HepG2 (cell line): ENCODE results near the gene NAA25. TPM values are rescaled to one million over a fixed set of nuclear protein-coding genes. Genes with fewer than 3 reads are reported as not detected.
A peak's percentile ranks its signal among the peaks of the same experiment; 100 is the strongest.

ENCODE experiments used
- ATAD3A ChIP-seq: sonication (generic); formaldehyde crosslinking; IDR thresholded peaks from 2 replicates; pipeline ENCODE4 v1.4.0; 2020; ENCODE audit warnings: missing genetic modification reagents
- IKZF5 ChIP-seq: IDR thresholded peaks from 2 replicates; pipeline ENCODE4 v1.6.1; 2018; ENCODE audit warnings: missing genetic modification reagents, mild to moderate bottlenecking, missing compliant biosample characterization
- JUND ChIP-seq: sonication (generic); formaldehyde crosslinking; IDR thresholded peaks from 2 replicates; pipeline ENCODE4 v1.8.0; 2022; ENCODE audit warnings: mild to moderate bottlenecking, missing genetic modification reagents
- NR2F2 ChIP-seq: IDR thresholded peaks from 2 replicates; pipeline ENCODE4 v1.6.1; 2012; ENCODE audit warnings: low read depth, inconsistent platforms, borderline replicate concordance
- SMAD3 ChIP-seq: sonication (generic); formaldehyde crosslinking; IDR thresholded peaks from 2 replicates; pipeline ENCODE4 v1.4.0; 2020; ENCODE audit warnings: missing genetic modification reagents
- SNAPC5 ChIP-seq: sonication (generic); formaldehyde crosslinking; IDR thresholded peaks from 2 replicates; pipeline ENCODE4 v1.8.1; 2023; ENCODE audit warnings: mild to moderate bottlenecking, missing genetic modification reagents, borderline replicate concordance
- SOX5 ChIP-seq: IDR thresholded peaks from 2 replicates; pipeline ENCODE4 v1.6.1; 2016; ENCODE audit warnings: borderline replicate concordance
- ZBTB14 ChIP-seq: sonication (generic); formaldehyde crosslinking; IDR thresholded peaks from 2 replicates; pipeline ENCODE4 v1.4.0; 2020; ENCODE audit warnings: missing genetic modification reagents
- ZBTB7B ChIP-seq: sonication (generic); formaldehyde crosslinking; IDR thresholded peaks from 2 replicates; pipeline ENCODE4 v1.4.0; 2020; ENCODE audit warnings: missing genetic modification reagents
- ZNF687 ChIP-seq: sonication (generic); formaldehyde crosslinking; IDR thresholded peaks from 2 replicates; pipeline ENCODE4 v1.5.1; 2020; ENCODE audit warnings: mild to moderate bottlenecking, missing genetic modification reagents, moderate library complexity
- ZSCAN25 ChIP-seq: sonication (generic); formaldehyde crosslinking; IDR thresholded peaks from 2 replicates; pipeline ENCODE4 v1.8.0; 2022; ENCODE audit warnings: mild to moderate bottlenecking, missing genetic modification reagents
- polyA plus RNA-seq, 8 experiments: library from polyadenylated mRNA; depleted of rRNA in 3 of 8; stranded (reverse) in 7 of 8; unstranded in 1 of 8; fragments of >200 nt; fragmentation: Illumina TruSeq in 4 of 8; extraction: Trizol in 4 of 8; gene quantifications; 2 replicates each; pipeline versions ENCODE4 v1.2.1 to v1.2.3, GENCODE V29; 2011 to 2016; ENCODE audit warnings: low read depth in 4 of 8, missing spikeins in 1 of 8, mixed read lengths in 1 of 8; ENCODE audit not compliant: insufficient read depth in 1 of 8
- total RNA-seq, 5 experiments: library from RNA; depleted of rRNA; stranded (reverse); fragments of >200 nt; fragmentation: Illumina TruSeq; extraction: Trizol; gene quantifications; 2 replicates each; pipeline ENCODE4 v1.2.3, GENCODE V29; 2016; ENCODE audit warnings: low read depth in 1 of 5
- TF ChIP-seq, protein P1 (sequence below), 2 experiments: sonication (generic) in 1 of 2; formaldehyde crosslinking in 1 of 2; IDR thresholded peaks; 2 replicates each; pipeline versions ENCODE4 v1.6.1 to v1.9.0; 2014 to 2022; ENCODE audit warnings: antibody characterized with exemption in 1 of 2, borderline replicate concordance in 1 of 2, inconsistent platforms in 1 of 2, low read depth in 1 of 2, missing genetic modification reagents in 1 of 2
- TF ChIP-seq, protein P2 (sequence below): IDR thresholded peaks from 2 replicates; pipeline ENCODE4 v1.6.1; 2016; ENCODE audit warnings: missing biosample characterization, missing genetic modification reagents, low read depth

The NAA25 gene
- total and polyA plus RNA-seq, 2 of the 13 experiments (the other 11 are each of a cell fraction or from before 2014, with no cell fraction given): 11.4 to 32.0 TPM

GRCh38 chr12:112108202-112109079 lies at the start of gene NAA25 (continued):
- TF ChIP-seq, protein P1, sequence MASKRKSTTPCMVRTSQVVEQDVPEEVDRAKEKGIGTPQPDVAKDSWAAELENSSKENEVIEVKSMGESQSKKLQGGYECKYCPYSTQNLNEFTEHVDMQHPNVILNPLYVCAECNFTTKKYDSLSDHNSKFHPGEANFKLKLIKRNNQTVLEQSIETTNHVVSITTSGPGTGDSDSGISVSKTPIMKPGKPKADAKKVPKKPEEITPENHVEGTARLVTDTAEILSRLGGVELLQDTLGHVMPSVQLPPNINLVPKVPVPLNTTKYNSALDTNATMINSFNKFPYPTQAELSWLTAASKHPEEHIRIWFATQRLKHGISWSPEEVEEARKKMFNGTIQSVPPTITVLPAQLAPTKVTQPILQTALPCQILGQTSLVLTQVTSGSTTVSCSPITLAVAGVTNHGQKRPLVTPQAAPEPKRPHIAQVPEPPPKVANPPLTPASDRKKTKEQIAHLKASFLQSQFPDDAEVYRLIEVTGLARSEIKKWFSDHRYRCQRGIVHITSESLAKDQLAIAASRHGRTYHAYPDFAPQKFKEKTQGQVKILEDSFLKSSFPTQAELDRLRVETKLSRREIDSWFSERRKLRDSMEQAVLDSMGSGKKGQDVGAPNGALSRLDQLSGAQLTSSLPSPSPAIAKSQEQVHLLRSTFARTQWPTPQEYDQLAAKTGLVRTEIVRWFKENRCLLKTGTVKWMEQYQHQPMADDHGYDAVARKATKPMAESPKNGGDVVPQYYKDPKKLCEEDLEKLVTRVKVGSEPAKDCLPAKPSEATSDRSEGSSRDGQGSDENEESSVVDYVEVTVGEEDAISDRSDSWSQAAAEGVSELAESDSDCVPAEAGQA (IDR thresholded peaks at IDR 0.05; ENCODE audit: low read depth): 0 out of 2 replicates have a peak, but pooled peaks have one; percentile 30
- TF ChIP-seq, protein P1 (CRISPR knock-in tag; IDR thresholded peaks at IDR 0.05; ENCODE audit: borderline replicate concordance): no peak
- TF ChIP-seq ZBTB7B (CRISPR knock-in tag) (no peak), JUND (CRISPR knock-in tag) (no peak), ZNF687 (CRISPR knock-in tag) (peak; percentile 87), ZBTB14 (no peak), SMAD3 (CRISPR knock-in tag) (no peak), NR2F2 (no peak), ATAD3A (CRISPR knock-in tag) (no peak), IKZF5 (CRISPR knock-in tag) (peak; percentile 43; the same call in 1 of the 2 replicates), ZSCAN25 (CRISPR knock-in tag) (peak; percentile 48; the same call in 1 of the 2 replicates), SNAPC5 (CRISPR knock-in tag) (no peak), SOX5 (no peak; the same call in 1 of the 2 replicates)
- TF ChIP-seq, protein P2, sequence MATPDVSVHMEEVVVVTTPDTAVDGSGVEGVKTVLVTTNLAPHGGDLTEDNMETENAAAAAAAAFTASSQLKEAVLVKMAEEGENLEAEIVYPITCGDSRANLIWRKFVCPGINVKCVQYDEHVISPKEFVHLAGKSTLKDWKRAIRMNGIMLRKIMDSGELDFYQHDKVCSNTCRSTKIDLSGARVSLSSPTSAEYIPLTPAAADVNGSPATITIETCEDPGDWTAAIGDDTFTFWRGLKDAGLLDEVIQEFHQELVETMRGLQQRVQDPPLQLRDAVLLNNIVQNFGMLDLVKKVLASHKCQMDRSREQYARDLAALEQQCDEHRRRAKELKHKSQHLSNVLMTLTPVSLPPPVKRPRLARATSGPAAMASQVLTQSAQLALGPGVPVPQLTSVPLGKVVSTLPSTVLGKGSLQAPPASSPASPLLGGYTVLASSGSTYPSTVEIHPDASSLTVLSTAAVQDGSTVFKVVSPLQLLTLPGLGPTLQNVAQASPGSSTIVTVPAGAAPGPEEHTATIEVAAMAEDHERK: no peak
